IPS DF 19.7 (cell line): ENCODE results near the gene ALOXE3.

Experiments used
- DNase-seq: peaks from one replicate; pipeline ENCODE4 v3.0.0-alpha.2; 2013; ENCODE audit warnings: low read depth, low spot score

The ALOXE3 gene

DNA sequence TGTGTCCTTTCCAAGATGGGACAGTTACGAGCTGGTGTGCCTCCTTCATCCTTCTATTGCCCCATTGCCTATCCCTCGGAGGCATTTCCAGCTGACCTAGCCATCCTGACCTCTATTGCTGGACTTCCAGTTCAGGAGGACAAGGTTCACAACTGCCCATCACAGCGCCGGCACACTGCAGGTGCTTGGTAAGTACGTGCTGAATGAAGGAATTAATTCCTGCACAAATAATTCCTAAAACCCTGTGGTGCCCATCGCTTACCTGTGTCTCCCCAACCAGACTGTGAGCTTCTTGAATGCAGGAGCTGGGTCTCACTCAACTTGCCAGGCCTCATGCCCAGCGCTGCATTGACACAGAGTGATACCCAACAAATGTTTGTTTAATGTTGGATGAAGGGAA, 66.5 kb downstream of the ALOXE3 start:
- no peak for DNase-seq

DNA sequence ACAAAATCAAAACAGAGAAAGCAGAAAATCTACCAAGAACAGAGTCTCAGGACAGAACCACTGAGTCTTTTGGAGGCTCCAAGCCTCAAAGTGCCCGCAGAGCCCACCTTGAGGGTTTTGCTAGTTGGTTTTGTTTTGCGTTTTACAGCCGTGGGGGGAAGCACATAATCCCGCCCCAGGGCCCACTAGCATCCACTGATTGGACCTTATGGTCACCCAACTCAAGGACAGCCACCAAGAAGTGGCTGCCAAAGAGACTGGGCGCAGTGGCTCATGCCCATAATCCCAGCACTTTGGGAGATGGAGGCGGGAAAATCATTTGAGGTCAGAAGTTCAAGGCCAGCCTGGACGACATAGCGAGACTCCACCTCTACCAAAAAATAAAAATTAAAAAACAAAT, 69.6 kb downstream of the ALOXE3 start:
- no peak for DNase-seq

DNA sequence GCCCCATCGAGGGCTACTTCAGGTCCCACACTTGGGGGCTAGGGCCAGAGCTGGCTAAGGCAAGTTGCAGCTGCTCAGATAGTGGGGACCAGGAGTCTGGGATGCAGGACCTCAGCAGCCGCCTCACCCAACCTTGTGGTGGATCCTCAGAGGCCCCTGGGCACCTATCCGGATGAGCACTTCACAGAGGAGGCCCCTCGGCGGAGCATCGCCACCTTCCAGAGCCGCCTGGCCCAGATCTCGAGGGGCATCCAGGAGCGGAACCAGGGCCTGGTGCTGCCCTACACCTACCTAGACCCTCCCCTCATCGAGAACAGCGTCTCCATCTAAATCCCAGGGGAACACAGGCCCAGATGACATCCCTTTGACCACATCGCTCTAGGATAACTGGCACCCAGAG, 70.1 kb downstream of the ALOXE3 start:
- DNase-seq = no peak

- no peak for DNase-seq
These were observed 70.6 kb downstream of the ALOXE3 start for GRCh38 chr17:8047769-8048110.

DNA sequence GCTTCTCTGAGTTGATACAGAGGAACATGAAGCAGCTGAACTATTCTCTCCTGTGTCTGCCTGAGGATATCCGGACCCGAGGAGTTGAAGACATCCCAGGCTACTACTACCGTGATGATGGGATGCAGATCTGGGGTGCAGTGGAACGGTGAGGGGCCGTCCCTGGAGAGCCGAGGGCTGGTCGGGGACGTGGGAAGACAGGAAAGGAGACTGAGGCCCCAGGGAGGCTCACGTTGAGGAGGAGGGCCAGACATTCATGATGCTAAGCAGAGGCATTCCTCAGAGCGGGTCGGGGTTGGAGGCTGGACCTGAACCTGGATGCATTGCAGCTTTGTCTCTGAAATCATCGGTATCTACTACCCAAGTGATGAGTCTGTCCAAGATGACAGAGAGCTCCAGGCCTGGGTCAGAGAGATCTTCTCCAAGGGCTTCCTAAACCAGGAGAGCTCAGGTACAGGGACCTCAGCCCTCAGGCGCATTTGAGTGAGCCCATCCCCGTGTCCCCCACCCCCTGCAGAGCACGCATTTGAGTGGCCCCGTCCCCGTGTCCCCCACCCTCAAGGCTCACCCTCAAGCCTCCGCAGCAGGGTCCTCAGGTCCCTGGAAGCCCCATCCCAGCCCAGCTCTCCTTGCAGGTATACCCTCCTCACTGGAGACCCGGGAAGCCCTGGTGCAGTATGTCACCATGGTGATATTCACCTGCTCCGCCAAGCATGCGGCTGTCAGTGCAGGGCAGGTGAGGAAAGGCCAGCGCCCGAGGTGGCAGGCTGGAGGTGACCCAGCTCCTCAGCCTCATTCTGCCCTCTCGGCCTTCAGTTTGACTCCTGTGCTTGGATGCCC, 71.2 kb downstream of the ALOXE3 start:
- no peak for DNase-seq

DNA sequence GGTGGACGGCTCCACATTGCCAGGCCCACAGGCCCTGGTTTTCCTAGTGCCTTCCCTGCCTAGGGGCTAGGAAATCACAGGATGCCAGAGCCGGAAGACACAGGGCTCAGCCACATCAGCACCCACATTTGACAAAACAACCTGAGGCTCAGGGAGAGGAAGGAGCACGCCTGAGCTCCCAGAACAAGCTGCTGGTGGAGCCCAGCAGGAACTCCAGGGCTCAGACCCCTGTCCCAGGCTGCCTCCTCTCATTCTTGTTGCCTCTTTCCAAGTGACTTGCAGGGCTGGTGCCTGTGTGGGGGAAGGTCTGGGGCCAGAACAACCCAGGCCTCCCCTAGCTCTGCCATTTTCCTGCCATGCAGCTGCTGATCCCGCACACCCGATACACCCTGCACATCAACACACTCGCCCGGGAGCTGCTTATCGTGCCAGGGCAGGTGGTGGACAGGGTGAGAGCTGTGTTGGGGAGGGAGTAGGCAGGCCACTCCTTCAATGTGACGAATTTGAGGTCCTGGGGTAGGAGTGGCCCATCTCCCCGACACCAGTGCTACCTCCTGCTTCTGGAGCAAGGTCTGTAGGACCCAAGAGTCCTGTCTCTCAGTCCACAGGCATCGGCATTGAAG, 71.9 kb downstream of the ALOXE3 start:
- DNase-seq = no peak
